Measurements from ENCODE around the gene SSR4.

SSR4 gene

GRCh38 chrX:153802513-153803045 lies 8.1 kb downstream of the SSR4 start:
- no peak overlapping the region for H3K27ac ChIP-seq (ENCODE audit: low read length)
- H3K4me1 ChIP-seq (ENCODE audit: control insufficient read depth in 1 of 2, insufficient read depth in 2 of 2, low read length in 2 of 2), result no peaks in the 10 kb centered on the region
- no peaks in the 10 kb centered on the region for H3K9me3 ChIP-seq (ENCODE audit: control insufficient read depth in 1 of 2, low read length in 2 of 2)
- H3K36me3 ChIP-seq (ENCODE audit: control insufficient read depth in 1 of 2, insufficient read depth in 2 of 2, low read length in 2 of 2), result peaks cover 0 to under 1% of the 10 kb centered on the region in 2 donors
- no peaks in the 10 kb centered on the region for H3K27me3 ChIP-seq (ENCODE audit: low read depth, low read length)
- H3K4me3 ChIP-seq (ENCODE audit: low read depth in 1 of 2, low read length in 2 of 2), result no peak overlapping the region

- Histone ChIP-seq H3K36me3 (ENCODE audit: control insufficient read depth in 1 of 2, insufficient read depth in 2 of 2, low read length in 2 of 2) (no peaks in the 10 kb centered on the region), H3K4me1 (ENCODE audit: control insufficient read depth in 1 of 2, insufficient read depth in 2 of 2, low read length in 2 of 2) (no peaks in the 10 kb centered on the region), H3K9me3 (ENCODE audit: control insufficient read depth in 1 of 2, low read length in 2 of 2) (no peaks in the 10 kb centered on the region), H3K27me3 (ENCODE audit: low read depth, low read length) (no peaks in the 10 kb centered on the region), H3K4me3 (ENCODE audit: low read depth in 1 of 2, low read length in 2 of 2) (no peak overlapping the region), H3K27ac (ENCODE audit: low read length) (no peak overlapping the region)
Measured at GRCh38 chrX:153803211-153804099, 9.0 kb downstream of the SSR4 start.

GRCh38 chrX:153804100-153804595 lies 9.7 kb downstream of the SSR4 start:
- H3K4me1 ChIP-seq (ENCODE audit: control insufficient read depth in 1 of 2, insufficient read depth in 2 of 2, low read length in 2 of 2), result no peaks in the 10 kb centered on the region
- no peaks in the 10 kb centered on the region for H3K36me3 ChIP-seq (ENCODE audit: control insufficient read depth in 1 of 2, insufficient read depth in 2 of 2, low read length in 2 of 2)
- no peaks in the 10 kb centered on the region for H3K27me3 ChIP-seq (ENCODE audit: low read depth, low read length)
- no peak overlapping the region for H3K4me3 ChIP-seq (ENCODE audit: low read depth in 1 of 2, low read length in 2 of 2)
- no peak overlapping the region for H3K27ac ChIP-seq (ENCODE audit: low read length)
- H3K9me3 ChIP-seq (ENCODE audit: control insufficient read depth in 1 of 2, low read length in 2 of 2), result no peaks in the 10 kb centered on the region

GRCh38 chrX:153804621-153805020 lies 10.2 kb downstream of the SSR4 start:
- Histone ChIP-seq H3K27me3 (ENCODE audit: low read depth, low read length) (no peaks in the 10 kb centered on the region), H3K4me3 (ENCODE audit: low read depth in 1 of 2, low read length in 2 of 2) (no peak overlapping the region), H3K27ac (ENCODE audit: low read length) (no peak overlapping the region), H3K9me3 (ENCODE audit: control insufficient read depth in 1 of 2, low read length in 2 of 2) (no peaks in the 10 kb centered on the region), H3K36me3 (ENCODE audit: control insufficient read depth in 1 of 2, insufficient read depth in 2 of 2, low read length in 2 of 2) (no peaks in the 10 kb centered on the region), H3K4me1 (ENCODE audit: control insufficient read depth in 1 of 2, insufficient read depth in 2 of 2, low read length in 2 of 2) (no peaks in the 10 kb centered on the region)

GRCh38 chrX:153805436-153805835 lies 11.0 kb downstream of the SSR4 start:
- no peaks in the 10 kb centered on the region for H3K36me3 ChIP-seq (ENCODE audit: control insufficient read depth in 1 of 2, insufficient read depth in 2 of 2, low read length in 2 of 2)
- H3K4me3 ChIP-seq (ENCODE audit: low read depth in 1 of 2, low read length in 2 of 2), result no peak overlapping the region
- no peaks in the 10 kb centered on the region for H3K9me3 ChIP-seq (ENCODE audit: control insufficient read depth in 1 of 2, low read length in 2 of 2)
- no peak overlapping the region for H3K27ac ChIP-seq (ENCODE audit: low read length)
- no peaks in the 10 kb centered on the region for H3K27me3 ChIP-seq (ENCODE audit: low read depth, low read length)
- H3K4me1 ChIP-seq (ENCODE audit: control insufficient read depth in 1 of 2, insufficient read depth in 2 of 2, low read length in 2 of 2), result no peaks in the 10 kb centered on the region

- Histone ChIP-seq H3K27me3 (ENCODE audit: low read depth, low read length) (no peaks in the 10 kb centered on the region), H3K4me1 (ENCODE audit: control insufficient read depth in 1 of 2, insufficient read depth in 2 of 2, low read length in 2 of 2) (no peaks in the 10 kb centered on the region), H3K27ac (ENCODE audit: low read length) (no peak overlapping the region), H3K4me3 (ENCODE audit: low read depth in 1 of 2, low read length in 2 of 2) (no peak overlapping the region), H3K36me3 (ENCODE audit: control insufficient read depth in 1 of 2, insufficient read depth in 2 of 2, low read length in 2 of 2) (no peaks in the 10 kb centered on the region), H3K9me3 (ENCODE audit: control insufficient read depth in 1 of 2, low read length in 2 of 2) (no peaks in the 10 kb centered on the region)
Measured at GRCh38 chrX:153806999-153807575, 12.6 kb downstream of the SSR4 start.

GRCh38 chrX:153807976-153808375 lies 13.5 kb downstream of the SSR4 start:
- Histone ChIP-seq H3K4me1 (ENCODE audit: control insufficient read depth in 1 of 2, insufficient read depth in 2 of 2, low read length in 2 of 2) (no peaks in the 10 kb centered on the region), H3K4me3 (ENCODE audit: low read depth in 1 of 2, low read length in 2 of 2) (no peak overlapping the region), H3K9me3 (ENCODE audit: control insufficient read depth in 1 of 2, low read length in 2 of 2) (no peaks in the 10 kb centered on the region), H3K27ac (ENCODE audit: low read length) (no peak overlapping the region), H3K36me3 (ENCODE audit: control insufficient read depth in 1 of 2, insufficient read depth in 2 of 2, low read length in 2 of 2) (no peaks in the 10 kb centered on the region), H3K27me3 (ENCODE audit: low read depth, low read length) (no peaks in the 10 kb centered on the region)

- Histone ChIP-seq H3K36me3 (ENCODE audit: control insufficient read depth in 1 of 2, insufficient read depth in 2 of 2, low read length in 2 of 2) (no peaks in the 10 kb centered on the region), H3K27me3 (ENCODE audit: low read depth, low read length) (no peaks in the 10 kb centered on the region), H3K4me1 (ENCODE audit: control insufficient read depth in 1 of 2, insufficient read depth in 2 of 2, low read length in 2 of 2) (no peaks in the 10 kb centered on the region), H3K27ac (ENCODE audit: low read length) (no peak overlapping the region), H3K4me3 (ENCODE audit: low read depth in 1 of 2, low read length in 2 of 2) (no peak overlapping the region), H3K9me3 (ENCODE audit: control insufficient read depth in 1 of 2, low read length in 2 of 2) (no peaks in the 10 kb centered on the region)
Measured at GRCh38 chrX:153812220-153812619, 17.8 kb downstream of the SSR4 start.

GRCh38 chrX:153813161-153813560 lies 18.7 kb downstream of the SSR4 start:
- no peaks in the 10 kb centered on the region for H3K4me1 ChIP-seq (ENCODE audit: control insufficient read depth in 1 of 2, insufficient read depth in 2 of 2, low read length in 2 of 2)
- H3K4me3 ChIP-seq (ENCODE audit: low read depth in 1 of 2, low read length in 2 of 2), result no peak overlapping the region
- H3K27me3 ChIP-seq (ENCODE audit: low read depth, low read length), result no peaks in the 10 kb centered on the region
- no peak overlapping the region for H3K27ac ChIP-seq (ENCODE audit: low read length)
- H3K36me3 ChIP-seq (ENCODE audit: control insufficient read depth in 1 of 2, insufficient read depth in 2 of 2, low read length in 2 of 2), result no peaks in the 10 kb centered on the region
- H3K9me3 ChIP-seq (ENCODE audit: control insufficient read depth in 1 of 2, low read length in 2 of 2), result no peaks in the 10 kb centered on the region

- Histone ChIP-seq H3K9me3 (ENCODE audit: control insufficient read depth in 1 of 2, low read length in 2 of 2) (no peaks in the 10 kb centered on the region), H3K36me3 (ENCODE audit: control insufficient read depth in 1 of 2, insufficient read depth in 2 of 2, low read length in 2 of 2) (no peaks in the 10 kb centered on the region), H3K27me3 (ENCODE audit: low read depth, low read length) (no peaks in the 10 kb centered on the region), H3K4me3 (ENCODE audit: low read depth in 1 of 2, low read length in 2 of 2) (no peak overlapping the region), H3K27ac (ENCODE audit: low read length) (no peak overlapping the region), H3K4me1 (ENCODE audit: control insufficient read depth in 1 of 2, insufficient read depth in 2 of 2, low read length in 2 of 2) (no peaks in the 10 kb centered on the region)
Measured at GRCh38 chrX:153814591-153815315, 20.3 kb downstream of the SSR4 start.

Measured in muscle layer of duodenum (tissue), 2 donors.